ENCODE measurements around the gene SLC30A3. TPM values are rescaled to one million over a fixed set of nuclear protein-coding genes. Genes with fewer than 3 reads are reported as not detected.

SLC30A3 gene
- total RNA-seq, 1 donor from 2014 or later = 0.16 TPM

- no peak overlapping the region for H3K27ac Mint-ChIP-seq (ENCODE audit: unreplicated experiment)
- no peak overlapping the region for H2AFZ ChIP-seq (ENCODE audit: low read depth, low read length)
- H3K27ac ChIP-seq (ENCODE audit: low read depth, low read length) = no peak overlapping the region
- peaks cover 4% of the 10 kb centered on the region for H3K9me3 Mint-ChIP-seq (ENCODE audit: unreplicated experiment)
- no peaks in the 10 kb centered on the region for H3K4me1 Mint-ChIP-seq (ENCODE audit: low read depth, unreplicated experiment)
- FAIRE-seq (no peak), DNase-seq (ENCODE audit: low read depth) (no peak)
- peaks cover 36% of the 10 kb centered on the region for H3K27me3 Mint-ChIP-seq (ENCODE audit: low read depth, unreplicated experiment)
- peaks cover 3% of the 10 kb centered on the region for H3K4me1 ChIP-seq (ENCODE audit: insufficient read depth, low read length)
- no peak overlapping the region for H3K4me2 ChIP-seq (ENCODE audit: low read length)
- no peaks in the 10 kb centered on the region for H3K36me3 ChIP-seq (ENCODE audit: insufficient read depth, low read length)
- no peak overlapping the region for H3K4me3 ChIP-seq (ENCODE audit: insufficient read depth, low read depth, low read length)
- H3K9ac ChIP-seq (ENCODE audit: low read length) = no peak overlapping the region
- H3K36me3 Mint-ChIP-seq (ENCODE audit: low read depth, unreplicated experiment) = peaks cover 8% of the 10 kb centered on the region
- H3K9me3 ChIP-seq (ENCODE audit: insufficient read depth, low read depth, low read length) = no peaks in the 10 kb centered on the region
- no peaks in the 10 kb centered on the region for H3K79me2 ChIP-seq (ENCODE audit: insufficient read depth, low read length)
- no peak overlapping the region for H3K4me3 Mint-ChIP-seq (ENCODE audit: unreplicated experiment)
- TF ChIP-seq EZH2 (IDR thresholded peaks at IDR 0.05; ENCODE audit: insufficient read depth, low read length) (no peak), CTCF (IDR thresholded peaks at IDR 0.05; ENCODE audit: insufficient read depth, low read depth, low read length) (no peak)
- H4K20me1 ChIP-seq (ENCODE audit: insufficient read depth, low read length) = peaks cover 23% of the 10 kb centered on the region
- peaks cover 45% of the 10 kb centered on the region for H3K27me3 ChIP-seq (ENCODE audit: insufficient read depth, low read length)
These were observed 43.3 kb upstream of the SLC30A3 start for GRCh38 chr2:27306136-27306535.

- Histone ChIP-seq H3K9ac (ENCODE audit: low read length) (no peak overlapping the region), H2AFZ (ENCODE audit: low read depth, low read length) (no peak overlapping the region), H3K4me2 (ENCODE audit: low read length) (no peak overlapping the region), H3K36me3 (ENCODE audit: insufficient read depth, low read length) (no peaks in the 10 kb centered on the region), H3K9me3 (ENCODE audit: insufficient read depth, low read depth, low read length) (no peaks in the 10 kb centered on the region), H4K20me1 (ENCODE audit: insufficient read depth, low read length) (peaks cover 23% of the 10 kb centered on the region), H3K27me3 (ENCODE audit: insufficient read depth, low read length) (peaks cover 45% of the 10 kb centered on the region), H3K4me3 (ENCODE audit: insufficient read depth, low read depth, low read length) (no peak overlapping the region), H3K27ac (ENCODE audit: low read depth, low read length) (no peak overlapping the region), H3K79me2 (ENCODE audit: insufficient read depth, low read length) (no peaks in the 10 kb centered on the region), H3K4me1 (ENCODE audit: insufficient read depth, low read length) (peaks cover 3% of the 10 kb centered on the region)
- Mint-ChIP-seq H3K4me1 (ENCODE audit: low read depth, unreplicated experiment) (no peaks in the 10 kb centered on the region), H3K4me3 (ENCODE audit: unreplicated experiment) (no peak overlapping the region), H3K36me3 (ENCODE audit: low read depth, unreplicated experiment) (peaks cover 8% of the 10 kb centered on the region), H3K27ac (ENCODE audit: unreplicated experiment) (no peak overlapping the region), H3K9me3 (ENCODE audit: unreplicated experiment) (peaks cover 4% of the 10 kb centered on the region), H3K27me3 (ENCODE audit: low read depth, unreplicated experiment) (peaks cover 36% of the 10 kb centered on the region)
- TF ChIP-seq CTCF (IDR thresholded peaks at IDR 0.05; ENCODE audit: insufficient read depth, low read depth, low read length) (no peak), EZH2 (IDR thresholded peaks at IDR 0.05; ENCODE audit: insufficient read depth, low read length) (no peak)
- DNase-seq (ENCODE audit: low read depth) (no peak), FAIRE-seq (no peak)
These were observed 42.7 kb upstream of the SLC30A3 start for GRCh38 chr2:27305516-27305915.

GRCh38 chr2:27304488-27305240 lies 41.8 kb upstream of the SLC30A3 start:
- H3K36me3 Mint-ChIP-seq (ENCODE audit: low read depth, unreplicated experiment) = peaks cover 6% of the 10 kb centered on the region
- no peak overlapping the region for H3K27ac ChIP-seq (ENCODE audit: low read depth, low read length)
- peaks cover 3% of the 10 kb centered on the region for H3K4me1 ChIP-seq (ENCODE audit: insufficient read depth, low read length)
- peaks cover 35% of the 10 kb centered on the region for H3K27me3 Mint-ChIP-seq (ENCODE audit: low read depth, unreplicated experiment)
- TF ChIP-seq CTCF (IDR thresholded peaks at IDR 0.05; ENCODE audit: insufficient read depth, low read depth, low read length) = no peak
- TF ChIP-seq EZH2 (IDR thresholded peaks at IDR 0.05; ENCODE audit: insufficient read depth, low read length) = no peak
- H2AFZ ChIP-seq (ENCODE audit: low read depth, low read length) = no peak overlapping the region
- no peaks in the 10 kb centered on the region for H3K36me3 ChIP-seq (ENCODE audit: insufficient read depth, low read length)
- H3K4me3 ChIP-seq (ENCODE audit: insufficient read depth, low read depth, low read length) = no peak overlapping the region
- no peak overlapping the region for H3K27ac Mint-ChIP-seq (ENCODE audit: unreplicated experiment)
- DNase-seq (ENCODE audit: low read depth) = no peak
- no peaks in the 10 kb centered on the region for H3K4me1 Mint-ChIP-seq (ENCODE audit: low read depth, unreplicated experiment)
- FAIRE-seq = no peak
- peaks cover 20% of the 10 kb centered on the region for H4K20me1 ChIP-seq (ENCODE audit: insufficient read depth, low read length)
- peaks cover 45% of the 10 kb centered on the region for H3K27me3 ChIP-seq (ENCODE audit: insufficient read depth, low read length)
- peaks cover 2% of the 10 kb centered on the region for H3K9me3 Mint-ChIP-seq (ENCODE audit: unreplicated experiment)
- H3K9me3 ChIP-seq (ENCODE audit: insufficient read depth, low read depth, low read length) = no peaks in the 10 kb centered on the region
- no peak overlapping the region for H3K4me3 Mint-ChIP-seq (ENCODE audit: unreplicated experiment)
- no peak overlapping the region for H3K4me2 ChIP-seq (ENCODE audit: low read length)
- no peak overlapping the region for H3K9ac ChIP-seq (ENCODE audit: low read length)
- no peaks in the 10 kb centered on the region for H3K79me2 ChIP-seq (ENCODE audit: insufficient read depth, low read length)
